Activated T-cell treated with anti-CD3 and anti-CD28 coated beads for 48 hours (primary cell): ENCODE data around the gene NHSL2.

Experiments
- DNase-seq: peaks from one replicate; pipeline ENCODE4 v3.0.0-alpha.2; 2020; ENCODE audit warnings: low read depth

NHSL2 gene

DNA sequence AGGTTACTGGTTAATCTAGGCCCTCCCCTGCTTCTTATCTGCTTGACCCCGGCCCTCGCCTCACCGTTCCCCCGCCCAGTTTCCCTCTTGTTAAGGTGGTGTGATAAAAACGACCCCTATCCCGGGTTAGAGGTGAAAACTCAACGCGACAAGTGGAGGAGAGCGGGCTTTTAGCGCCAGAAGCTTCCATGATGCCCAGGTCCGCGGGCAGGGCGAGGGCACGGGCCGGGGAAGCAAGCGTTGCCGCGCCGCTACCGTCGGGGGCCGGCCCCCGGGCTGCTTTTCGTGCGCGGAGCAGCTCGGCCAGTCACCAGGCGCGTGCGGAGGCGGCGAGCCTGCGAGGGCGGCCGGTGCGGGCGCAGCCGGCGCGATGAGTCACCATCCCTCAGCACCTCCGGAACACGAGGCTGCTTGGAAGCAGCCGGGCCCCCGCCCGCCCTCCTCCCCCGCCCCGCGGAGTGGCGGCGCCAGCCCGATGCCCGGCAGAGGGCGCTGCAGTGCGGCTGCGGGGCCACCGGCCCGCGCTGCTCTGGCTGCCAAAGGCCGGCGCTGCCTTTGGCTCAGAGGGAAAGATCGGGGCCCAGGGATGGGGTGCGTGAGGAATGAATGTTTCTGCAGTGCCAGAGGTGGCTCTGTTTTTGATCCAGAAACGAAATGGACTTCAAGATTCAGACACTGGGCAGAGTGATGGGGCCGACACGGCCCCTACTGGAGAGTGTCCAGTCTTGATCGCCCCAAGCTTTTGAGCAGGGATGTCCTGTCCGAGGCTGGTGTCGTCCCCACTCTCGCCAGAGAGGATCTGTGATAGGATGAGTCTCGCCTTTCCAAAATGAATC, 107.8 kb downstream of the NHSL2 start:
- peak; percentile 75 for DNase-seq

DNA sequence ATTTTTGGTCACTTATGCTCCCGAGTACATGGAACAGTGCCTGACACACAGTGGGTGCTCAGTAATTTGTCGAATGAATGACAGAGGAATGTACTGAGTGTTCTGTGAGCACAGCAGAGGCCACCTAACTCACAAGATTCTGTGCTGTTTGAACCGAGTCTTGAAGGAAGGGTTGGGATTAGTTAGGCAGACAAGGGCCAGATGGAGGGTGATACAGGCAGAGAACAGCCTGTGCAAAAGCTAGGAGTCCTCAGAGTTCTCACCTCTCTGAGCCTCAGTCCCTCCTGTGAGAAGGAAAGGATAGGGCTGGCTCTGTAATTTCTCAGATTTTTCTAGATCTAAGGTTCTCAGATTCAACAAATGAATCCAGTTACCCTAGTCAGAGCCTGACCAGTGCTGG, 108.8 kb downstream of the NHSL2 start:
- DNase-seq, result no peak

- DNase-seq, result no peak
Observed at GRCh38 chrX:72020204-72020603, 109.6 kb downstream of the NHSL2 start.

DNA sequence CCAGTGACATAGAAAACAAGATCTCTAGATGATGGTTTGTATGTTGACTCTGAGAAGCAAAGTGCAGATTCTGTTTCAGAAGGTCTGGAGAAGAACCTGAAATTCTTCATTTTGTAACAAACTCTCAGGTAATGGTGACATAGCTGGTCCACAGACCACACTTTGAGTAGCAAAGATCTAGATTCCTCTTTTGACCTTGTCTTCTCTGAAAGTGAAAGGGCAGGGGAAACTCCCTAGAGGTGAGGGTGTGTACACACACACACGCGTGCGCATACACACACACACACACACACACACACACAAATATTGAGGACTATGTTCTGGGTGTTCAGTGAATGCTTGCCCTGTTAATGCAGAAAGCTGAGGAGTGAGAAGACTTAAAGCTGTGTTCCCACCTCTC, 110.1 kb downstream of the NHSL2 start:
- DNase-seq, result no peak

GRCh38 chrX:72021975-72022374, 111.3 kb downstream of the NHSL2 start:
- no peak for DNase-seq

- no peak for DNase-seq
Observed at GRCh38 chrX:72023071-72023470, 112.4 kb downstream of the NHSL2 start.

DNA sequence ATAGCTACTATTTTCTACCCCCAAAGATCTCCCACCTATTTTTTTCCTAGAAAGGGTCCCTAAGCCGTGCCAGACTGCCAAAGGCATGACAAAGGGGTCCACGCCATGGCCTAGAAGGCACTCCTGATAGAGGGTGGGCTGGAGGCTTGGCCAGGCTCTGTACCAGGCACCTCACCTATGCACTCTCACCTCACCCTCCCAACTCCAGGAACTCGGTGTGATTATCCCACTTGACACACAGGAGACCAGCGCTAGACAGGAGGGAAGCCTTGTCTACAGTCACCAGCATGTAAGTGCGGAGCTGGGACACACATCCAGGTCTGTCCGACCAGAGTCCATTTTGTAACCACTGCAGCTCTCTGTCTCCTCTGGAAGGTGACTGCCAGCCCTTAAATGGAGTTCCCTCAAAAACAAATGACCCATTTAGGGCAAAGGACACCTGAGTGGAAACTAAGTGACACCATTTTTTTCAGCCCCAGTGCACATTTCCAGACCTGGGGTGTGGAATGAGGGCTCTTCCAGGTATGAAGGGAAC, 114.7 kb downstream of the NHSL2 start:
- DNase-seq, result no peak

DNA sequence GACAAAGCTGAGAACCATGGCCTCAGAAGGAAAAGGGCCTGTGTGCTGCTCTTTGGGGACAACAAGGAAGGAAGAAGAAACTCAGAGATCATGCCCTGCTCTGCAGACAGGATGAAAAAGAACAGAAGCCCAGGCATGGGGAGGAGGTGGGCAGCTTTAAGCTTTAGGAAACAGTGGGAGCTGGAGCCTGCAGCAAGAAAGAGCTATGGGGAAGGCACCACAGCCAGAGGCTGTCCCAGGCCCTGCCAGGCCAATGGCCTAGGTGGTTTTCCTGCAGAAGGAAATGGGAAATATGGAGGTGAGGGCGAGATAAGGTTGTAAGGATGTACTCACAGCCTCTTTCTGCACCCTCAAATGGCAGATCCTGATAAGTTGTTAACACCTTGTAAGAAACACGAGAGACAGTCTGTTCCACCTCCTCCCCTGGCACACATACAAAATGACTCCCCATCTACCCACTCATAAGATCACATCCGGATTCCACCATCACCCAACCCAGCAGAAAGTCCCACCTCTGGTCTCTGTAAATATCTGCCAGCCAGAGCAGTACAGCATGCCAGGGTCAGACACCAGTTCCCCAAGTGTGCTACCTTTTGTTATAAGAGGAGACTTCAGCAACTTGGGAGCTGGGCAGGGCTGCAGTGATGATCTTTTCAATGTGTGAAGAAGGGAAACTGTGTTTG, 115.8 kb downstream of the NHSL2 start:
- DNase-seq, result no peak

- no peak for DNase-seq
Observed at GRCh38 chrX:72027024-72027913, 116.6 kb downstream of the NHSL2 start.

DNA sequence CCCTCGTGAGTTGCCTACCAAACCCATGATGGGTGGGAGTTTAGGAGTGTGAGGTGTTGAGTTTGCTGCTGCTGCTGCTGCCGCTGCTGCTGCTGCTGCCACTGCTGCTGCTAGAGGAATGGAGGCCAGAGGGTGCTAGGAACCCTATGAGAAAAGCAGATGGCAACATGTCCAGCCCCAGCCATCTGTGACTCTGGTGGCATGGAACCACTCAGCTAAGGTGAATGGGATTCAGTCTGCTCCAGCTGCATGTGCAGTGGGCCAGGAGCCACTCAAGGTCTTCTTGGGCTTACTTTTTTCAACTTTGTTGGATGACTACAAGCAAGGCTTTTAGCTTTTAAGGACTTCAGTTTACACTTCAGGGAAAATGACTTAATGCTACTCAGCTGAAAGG, 117.3 kb downstream of the NHSL2 start:
- DNase-seq, result no peak

GRCh38 chrX:72028701-72029470, 118.2 kb downstream of the NHSL2 start:
- no peak for DNase-seq

- no peak for DNase-seq
Observed at GRCh38 chrX:72029483-72030411, 119.1 kb downstream of the NHSL2 start.

DNA sequence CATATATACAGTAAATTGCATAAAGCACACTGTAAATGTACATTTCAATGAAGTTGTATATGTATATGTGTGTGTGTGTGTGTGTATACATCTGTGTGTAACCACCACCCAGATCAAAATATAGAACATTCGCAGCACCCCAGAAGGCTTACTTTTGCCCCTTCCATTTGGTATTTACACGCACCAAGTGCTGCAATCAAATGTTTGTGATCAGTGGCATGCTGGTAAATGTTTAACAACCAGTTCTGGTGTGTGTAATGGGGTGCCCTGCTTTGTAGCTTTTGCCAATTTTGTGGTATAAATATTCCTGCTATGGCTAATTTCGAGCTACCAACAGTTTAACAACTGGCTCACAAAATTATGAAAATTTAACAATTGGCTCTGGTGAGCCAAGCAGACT, 119.8 kb downstream of the NHSL2 start:
- DNase-seq, result no peak

DNA sequence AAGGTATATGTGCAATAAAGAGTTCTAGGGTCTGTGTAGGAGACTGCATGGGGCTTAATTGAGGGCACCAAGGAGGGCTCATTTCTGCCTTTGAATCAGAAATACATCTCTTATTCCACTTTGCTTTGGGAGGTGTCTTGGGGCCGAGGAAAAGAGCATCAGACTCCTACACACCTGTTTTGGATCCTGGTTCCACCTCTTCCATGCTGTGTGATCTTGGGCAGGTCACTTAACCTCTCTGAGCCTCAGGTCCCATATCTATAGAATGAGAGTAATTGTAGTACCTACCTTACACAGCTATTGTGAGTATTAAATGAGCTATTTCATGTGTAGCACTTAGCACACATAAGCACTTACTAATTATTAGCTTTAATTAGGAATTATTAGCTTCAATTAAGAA, 120.5 kb downstream of the NHSL2 start:
- DNase-seq, result no peak

GRCh38 chrX:72031634-72032033, 121.0 kb downstream of the NHSL2 start:
- no peak for DNase-seq

GRCh38 chrX:72037601-72038000, 127.0 kb downstream of the NHSL2 start:
- DNase-seq, result no peak

DNA sequence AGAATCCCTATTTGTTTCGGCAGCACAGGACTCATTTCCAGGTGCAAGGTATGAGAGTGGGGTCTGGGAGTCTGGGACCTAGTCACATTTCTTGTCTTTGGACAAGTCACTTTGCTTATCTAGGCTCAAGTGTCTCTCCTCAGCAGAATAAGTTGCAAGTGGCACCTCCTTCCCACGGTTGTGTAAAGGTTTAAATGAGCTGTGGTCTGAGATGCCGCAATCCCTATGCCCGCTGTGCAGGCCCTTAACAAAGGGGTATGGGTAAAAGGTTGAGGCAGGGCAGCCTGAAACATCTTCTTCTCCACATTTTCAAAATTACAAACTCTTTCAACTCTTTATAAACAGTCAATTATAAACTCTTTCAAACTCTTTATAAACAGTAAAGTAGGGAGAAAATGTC, 127.4 kb downstream of the NHSL2 start:
- DNase-seq, result no peak

DNA sequence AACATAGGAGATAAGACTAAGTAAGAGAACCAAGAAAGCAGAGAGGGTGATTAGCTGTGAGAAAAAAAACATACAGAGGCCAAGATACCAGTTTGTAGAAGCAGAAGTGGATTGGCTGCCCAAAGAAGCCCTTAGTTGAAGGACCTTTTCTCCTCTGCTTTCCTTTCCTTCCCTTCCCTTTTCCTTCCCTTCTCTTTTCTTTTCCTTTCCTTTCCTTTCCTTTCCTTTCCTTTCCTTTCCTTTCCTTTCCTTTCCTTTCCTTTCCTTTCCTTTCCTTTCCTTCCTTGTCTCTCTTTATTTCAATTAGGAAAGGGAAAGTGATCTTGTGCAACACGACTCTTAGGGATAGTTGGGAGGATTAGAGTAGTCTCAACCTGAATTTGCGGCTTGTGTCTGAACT, 128.2 kb downstream of the NHSL2 start:
- DNase-seq, result no peak

DNA sequence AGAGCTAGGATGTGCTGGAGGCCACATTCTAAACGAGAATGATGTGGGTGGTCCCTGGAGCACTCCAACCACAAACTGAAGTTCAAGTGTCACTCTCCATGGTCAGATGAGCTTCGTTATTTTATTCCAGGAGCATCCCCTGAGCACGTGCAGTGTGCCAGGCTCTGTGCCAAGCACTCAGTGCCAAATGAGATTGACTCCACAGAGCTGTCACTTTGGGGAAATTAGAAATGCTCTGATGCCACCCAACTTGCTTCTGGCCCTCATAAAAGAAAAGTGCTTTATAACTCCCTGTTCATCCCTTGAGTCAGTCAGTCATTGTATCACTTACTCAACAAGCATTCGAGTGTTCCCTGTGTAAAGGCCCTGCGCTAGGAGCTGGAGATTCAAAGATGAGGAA, 129.9 kb downstream of the NHSL2 start:
- no peak for DNase-seq

DNA sequence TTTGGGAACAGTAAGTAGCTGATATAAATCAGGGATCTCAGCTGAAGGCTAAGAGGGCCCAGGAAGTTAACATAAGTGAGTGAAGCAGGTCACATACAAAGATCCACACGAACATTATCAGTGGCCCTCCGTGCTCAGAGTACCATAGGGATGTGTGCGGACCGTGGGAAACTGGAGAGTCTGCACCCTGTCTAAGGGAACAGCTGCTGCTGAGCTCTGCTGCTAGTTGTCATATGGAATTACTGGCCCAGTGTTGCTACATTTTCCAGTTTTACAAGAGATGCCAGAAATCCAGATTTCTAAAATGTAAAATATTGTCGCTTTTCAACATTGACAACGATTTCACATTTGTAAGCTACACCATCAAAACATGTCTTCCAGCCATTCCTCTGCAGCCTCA, 130.5 kb downstream of the NHSL2 start:
- DNase-seq, result no peak
